NCI-H226 (cell line): ENCODE results near the gene BRD9.
"Not testable (repeated sequence)": the region's sequence is repeated elsewhere in the genome, so short reads cannot be mapped to it uniquely, and the experiment has no call there.

Experiments used
- DNase-seq: peaks from one replicate; pipeline ENCODE4 v3.0.0-alpha.2; 2015

Gene BRD9

GRCh38 chr5:843926-844325 is 48.7 kb downstream of the BRD9 start:
- not testable (repeated sequence) for DNase-seq

GRCh38 chr5:843371-843770 is 49.2 kb downstream of the BRD9 start:
- DNase-seq, result not testable (repeated sequence)

- not testable (repeated sequence) for DNase-seq
Measured at GRCh38 chr5:842402-843221, 50.0 kb downstream of the BRD9 start.

- not testable (repeated sequence) for DNase-seq
Measured at GRCh38 chr5:841531-842401, 50.8 kb downstream of the BRD9 start.

- not testable (repeated sequence) for DNase-seq
Measured at GRCh38 chr5:840974-841435, 51.6 kb downstream of the BRD9 start.

- not testable (repeated sequence) for DNase-seq
Measured at GRCh38 chr5:840118-840973, 52.3 kb downstream of the BRD9 start.

- DNase-seq, result not testable (repeated sequence)
Measured at GRCh38 chr5:838431-838851, 54.2 kb downstream of the BRD9 start.

GRCh38 chr5:837621-838121 is 54.9 kb downstream of the BRD9 start:
- DNase-seq, result not testable (repeated sequence)

GRCh38 chr5:835933-836612 is 56.5 kb downstream of the BRD9 start:
- not testable (repeated sequence) for DNase-seq

- not testable (repeated sequence) for DNase-seq
Measured at GRCh38 chr5:834013-834412, 58.6 kb downstream of the BRD9 start.

- not testable (repeated sequence) for DNase-seq
Measured at GRCh38 chr5:828194-828593, 64.4 kb downstream of the BRD9 start.

- not testable (repeated sequence) for DNase-seq
Measured at GRCh38 chr5:825544-825943, 67.1 kb downstream of the BRD9 start.

GRCh38 chr5:821504-821903 is 71.1 kb downstream of the BRD9 start:
- no peak for DNase-seq

GRCh38 chr5:820245-820644 is 72.4 kb downstream of the BRD9 start:
- DNase-seq, result no peak

GRCh38 chr5:819078-819477 is 73.5 kb downstream of the BRD9 start:
- no peak for DNase-seq

- DNase-seq, result no peak
Measured at GRCh38 chr5:816176-816575, 76.4 kb downstream of the BRD9 start.

- no peak for DNase-seq
Measured at GRCh38 chr5:815449-815848, 77.2 kb downstream of the BRD9 start.
